ENCODE results near the gene MRPS14.
A peak's percentile ranks its signal among the peaks of the same experiment; 100 is the strongest.
"Not testable (repeated sequence)": the region's sequence is repeated elsewhere in the genome, so short reads cannot be mapped to it uniquely, and the experiment has no call there.

Gene MRPS14

GRCh38 chr1:175023043-175023921 lies at the start of gene MRPS14:
Gene MRPS14, minus strand, starts transcription at chr1:175023425. Its CDS starts 17 bp downstream, at chr1:175023408.
- DNase-seq = peak; percentile 94 to 99 (median 96)
- intact Hi-C loops (cut with DNase I) = no loop called here

GRCh38 chr1:175072099-175072951 lies 49.1 kb upstream of the MRPS14 start:
- peak in 6 of 10 donors; percentile 18 to 89 (median 52) for DNase-seq
- intact Hi-C loops (cut with DNase I) = no loop called here

GRCh38 chr1:175071276-175071943 lies 48.2 kb upstream of the MRPS14 start:
- DNase-seq = no peak
- intact Hi-C loops (cut with DNase I) = no loop called here

- no peak for DNase-seq
- intact Hi-C loops (cut with DNase I) = no loop called here
Observed at GRCh38 chr1:175070818-175071217, 47.6 kb upstream of the MRPS14 start.

- no peak for DNase-seq
- intact Hi-C loops (cut with DNase I) = no loop called here
Observed at GRCh38 chr1:175067362-175068106, 44.3 kb upstream of the MRPS14 start, which contains the start of gene TNN. Gene TNN, plus strand, starts transcription at chr1:175067833. Its CDS starts 9,586 bp downstream, at chr1:175077419.

- intact Hi-C loops (cut with DNase I) = no loop called here
Observed at GRCh38 chr1:175062858-175063257, 39.6 kb upstream of the MRPS14 start.

GRCh38 chr1:175062339-175062738 lies 39.1 kb upstream of the MRPS14 start:
- no peak for DNase-seq
- intact Hi-C loops (cut with DNase I) = no loop called here

More at GRCh38 chr1:175062858-175063257, 39.6 kb upstream of the MRPS14 start:
- no peak for DNase-seq

- no peak for DNase-seq
- intact Hi-C loops (cut with DNase I) = no loop called here
Observed at GRCh38 chr1:175054736-175055135, 31.5 kb upstream of the MRPS14 start.

GRCh38 chr1:175050992-175051391 lies 27.8 kb upstream of the MRPS14 start:
- no peak for DNase-seq
- intact Hi-C loops (cut with DNase I) = no loop called here

GRCh38 chr1:175045519-175045918 lies 22.3 kb upstream of the MRPS14 start:
- no peak for DNase-seq
- intact Hi-C loops (cut with DNase I) = no loop called here

GRCh38 chr1:175045097-175045496 lies 21.9 kb upstream of the MRPS14 start:
- intact Hi-C loops (cut with DNase I) = no loop called here
- no peak for DNase-seq

- intact Hi-C loops (cut with DNase I) = not testable (repeated sequence)
Observed at GRCh38 chr1:175044591-175044990, 21.4 kb upstream of the MRPS14 start.

GRCh38 chr1:175043824-175044223 lies 20.6 kb upstream of the MRPS14 start:
- intact Hi-C loops (cut with DNase I) = no loop called here
- DNase-seq = no peak

More at GRCh38 chr1:175044591-175044990, 21.4 kb upstream of the MRPS14 start:
- not testable (repeated sequence) for DNase-seq

- intact Hi-C loops (cut with DNase I) = no loop called here
- DNase-seq = no peak
Observed at GRCh38 chr1:175042650-175043049, 19.4 kb upstream of the MRPS14 start.

- DNase-seq = no peak
- intact Hi-C loops (cut with DNase I) = no loop called here
Observed at GRCh38 chr1:175040324-175040879, 17.2 kb upstream of the MRPS14 start.

GRCh38 chr1:175037416-175037815 lies 14.2 kb upstream of the MRPS14 start:
- intact Hi-C loops (cut with DNase I) = loop anchor here (10.0 kb wide), 1 partner anchor 277 kb away; no protein-coding TSS in a partner anchor
- no peak for DNase-seq

GRCh38 chr1:175036476-175036875 lies 13.3 kb upstream of the MRPS14 start:
- intact Hi-C loops (cut with DNase I) = loop anchor here (10.0 kb wide), 1 partner anchor 278 kb away; no protein-coding TSS in a partner anchor
- no peak for DNase-seq

- no peak for DNase-seq
- intact Hi-C loops (cut with DNase I) = loop anchor here (10.0 kb wide), 1 partner anchor 279 kb away; no protein-coding TSS in a partner anchor
Observed at GRCh38 chr1:175035865-175036264, 12.6 kb upstream of the MRPS14 start.

GRCh38 chr1:175034775-175035174 lies 11.6 kb upstream of the MRPS14 start:
- intact Hi-C loops (cut with DNase I) = loop anchor here (10.0 kb wide), 1 partner anchor 280 kb away; no protein-coding TSS in a partner anchor
- no peak for DNase-seq

Data from posterior cingulate gyrus (tissue), 11 donors.